HepG2 (cell line): ENCODE results near the gene PXK. TPM values are rescaled to one million over a fixed set of nuclear protein-coding genes. Genes with fewer than 3 reads are reported as not detected.

ENCODE experiments used
- AKAP8 ChIP-seq: sonication (generic); formaldehyde crosslinking; IDR thresholded peaks from 2 replicates; pipeline ENCODE4 v1.5.1; 2020; ENCODE audit warnings: mild to moderate bottlenecking, missing genetic modification reagents
- AKNA ChIP-seq: sonication (generic); formaldehyde crosslinking; IDR thresholded peaks from 2 replicates; pipeline ENCODE4 v1.4.0; 2020; ENCODE audit warnings: missing genetic modification reagents, borderline replicate concordance
- CREM ChIP-seq, 2 experiments: sonication (generic) in 1 of 2; formaldehyde crosslinking in 1 of 2; IDR thresholded peaks; 2 replicates each; pipeline versions ENCODE4 v1.4.0 to v1.6.1; 2016 to 2020; ENCODE audit warnings: antibody characterized with exemption in 1 of 2, mild to moderate bottlenecking in 1 of 2, missing genetic modification reagents in 1 of 2
- ETV6 ChIP-seq: sonication (generic); formaldehyde crosslinking; conservative IDR thresholded peaks from 2 replicates; pipeline ENCODE4 v1.4.0; 2020; ENCODE audit warnings: missing genetic modification reagents
- NAIF1 ChIP-seq: sonication (generic); formaldehyde crosslinking; IDR thresholded peaks from 2 replicates; pipeline ENCODE4 v1.5.0; 2020; ENCODE audit warnings: mild to moderate bottlenecking, missing genetic modification reagents, borderline replicate concordance
- TFE3 ChIP-seq: IDR thresholded peaks from 2 replicates; pipeline ENCODE4 v1.6.1; 2016
- ZBTB20 ChIP-seq: sonication (generic); formaldehyde crosslinking; IDR thresholded peaks from 2 replicates; pipeline ENCODE4 v1.8.1; 2023; ENCODE audit warnings: missing genetic modification reagents, low read depth, mild to moderate bottlenecking, borderline replicate concordance
- ZKSCAN1 ChIP-seq: fragments of 150-350 bp; IDR thresholded peaks from 2 replicates; pipeline ENCODE4 v1.6.1; 2014; ENCODE audit warnings: low read length
- ZNF253 ChIP-seq: sonication (generic); formaldehyde crosslinking; IDR thresholded peaks from 2 replicates; pipeline ENCODE4 v1.8.0; 2022; ENCODE audit warnings: mild to moderate bottlenecking, missing genetic modification reagents, borderline replicate concordance
- ZNF557 ChIP-seq: sonication (generic); formaldehyde crosslinking; IDR thresholded peaks from 2 replicates; pipeline ENCODE4 v1.4.0; 2020; ENCODE audit warnings: missing genetic modification reagents
- ZNF564 ChIP-seq: sonication (generic); formaldehyde crosslinking; IDR thresholded peaks from 2 replicates; pipeline ENCODE4 v1.8.1; 2023; ENCODE audit warnings: mild to moderate bottlenecking, missing genetic modification reagents
- ZNF569 ChIP-seq: sonication (generic); formaldehyde crosslinking; IDR thresholded peaks from 2 replicates; pipeline ENCODE4 v1.5.0; 2020; ENCODE audit warnings: mild to moderate bottlenecking, missing genetic modification reagents, moderate library complexity, borderline replicate concordance
- ZZZ3 ChIP-seq: sonication (generic); formaldehyde crosslinking; IDR thresholded peaks from 2 replicates; pipeline ENCODE4 v1.4.0; 2020; ENCODE audit warnings: missing genetic modification reagents, mild to moderate bottlenecking, borderline replicate concordance
- polyA plus RNA-seq, 8 experiments: library from polyadenylated mRNA; depleted of rRNA in 3 of 8; stranded (reverse) in 7 of 8; unstranded in 1 of 8; fragments of >200 nt; fragmentation: Illumina TruSeq in 4 of 8; extraction: Trizol in 4 of 8; gene quantifications; 2 replicates each; pipeline versions ENCODE4 v1.2.1 to v1.2.3, GENCODE V29; 2011 to 2016; ENCODE audit warnings: low read depth in 4 of 8, missing spikeins in 1 of 8, mixed read lengths in 1 of 8; ENCODE audit not compliant: insufficient read depth in 1 of 8
- total RNA-seq, 5 experiments: library from RNA; depleted of rRNA; stranded (reverse); fragments of >200 nt; fragmentation: Illumina TruSeq; extraction: Trizol; gene quantifications; 2 replicates each; pipeline ENCODE4 v1.2.3, GENCODE V29; 2016; ENCODE audit warnings: low read depth in 1 of 5
- TF ChIP-seq, protein P1 (sequence below), 2 experiments: fragments of 450-650 bp in 1 of 2; sonication (generic) in 1 of 2; formaldehyde crosslinking; IDR thresholded peaks; 2 replicates each; pipeline versions ENCODE4 v1.5.0 to v1.8.0; 2020 to 2022; ENCODE audit warnings: mild to moderate bottlenecking in 1 of 2, missing genetic modification reagents in 1 of 2
- TF ChIP-seq, protein P2 (sequence below): IDR thresholded peaks from 2 replicates; pipeline ENCODE4 v1.6.1; 2012; ENCODE audit warnings: low read length, improper control_type of control experiment

Gene PXK
- total and polyA plus RNA-seq, 2 of the 13 experiments (the other 11 are each of a cell fraction or from before 2014, with no cell fraction given), result 6.4 to 18.6 TPM

DNA sequence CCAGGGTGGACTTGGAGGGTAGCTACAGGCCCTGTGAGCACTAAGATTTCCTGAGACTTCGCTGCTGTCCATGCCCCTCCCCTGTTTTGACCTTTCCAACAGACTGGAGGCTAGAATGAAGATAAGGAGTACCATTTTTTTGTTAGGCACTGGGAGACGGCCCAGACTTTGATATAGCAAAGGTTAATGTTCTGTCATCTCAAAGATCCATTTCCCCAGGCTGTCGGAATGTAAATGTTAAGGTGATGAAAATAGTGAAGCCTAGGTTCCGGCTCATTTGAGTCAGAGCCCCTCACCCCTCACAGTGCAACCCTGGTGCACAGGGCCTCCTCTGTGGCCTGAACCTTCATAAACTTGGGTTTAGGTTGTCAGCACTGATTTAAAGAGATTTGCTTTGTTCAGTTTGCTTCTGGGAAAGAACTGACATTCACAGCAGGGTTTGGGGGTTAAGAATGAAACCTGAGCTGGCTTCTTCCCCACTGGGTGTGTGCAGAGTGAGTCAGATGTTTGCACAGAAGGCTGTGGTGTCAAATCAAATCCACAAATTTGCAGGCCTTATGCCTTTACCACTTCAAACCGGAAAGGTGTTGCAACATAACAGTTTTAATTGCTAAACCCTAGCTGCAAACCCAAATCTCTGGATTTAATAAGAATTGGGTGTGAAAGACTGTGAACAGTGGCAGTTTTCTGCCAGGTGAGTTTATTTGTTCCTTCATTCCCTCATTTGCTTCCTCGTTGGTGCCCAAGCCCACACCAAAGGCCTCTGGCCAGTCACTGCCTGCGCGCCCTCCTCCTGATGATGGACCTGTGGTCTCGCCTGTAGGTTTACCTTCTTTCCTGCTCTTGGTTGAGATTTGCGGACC lies 138.6 kb downstream of the PXK start (continued):
- TF ChIP-seq AKNA, result no peak
- TF ChIP-seq AKAP8 (CRISPR knock-in tag), result peak; percentile 43; the same call in 1 of the 2 replicates
- peak; percentile 30; the same call in 1 of the 2 replicates for TF ChIP-seq ETV6
- no peak for TF ChIP-seq TFE3
- no peak for TF ChIP-seq ZKSCAN1
- no peak for TF ChIP-seq ZNF564 (CRISPR knock-in tag)
- TF ChIP-seq, protein P1, sequence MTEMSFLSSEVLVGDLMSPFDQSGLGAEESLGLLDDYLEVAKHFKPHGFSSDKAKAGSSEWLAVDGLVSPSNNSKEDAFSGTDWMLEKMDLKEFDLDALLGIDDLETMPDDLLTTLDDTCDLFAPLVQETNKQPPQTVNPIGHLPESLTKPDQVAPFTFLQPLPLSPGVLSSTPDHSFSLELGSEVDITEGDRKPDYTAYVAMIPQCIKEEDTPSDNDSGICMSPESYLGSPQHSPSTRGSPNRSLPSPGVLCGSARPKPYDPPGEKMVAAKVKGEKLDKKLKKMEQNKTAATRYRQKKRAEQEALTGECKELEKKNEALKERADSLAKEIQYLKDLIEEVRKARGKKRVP (CRISPR knock-in tag; IDR thresholded peaks at IDR 0.05), result peak in 1 of 2 experiments; percentile 86; a peak in 2 of 4 replicates
- TF ChIP-seq CREM (IDR thresholded peaks at IDR 0.05), result peak; percentile 89
- no peak for TF ChIP-seq CREM (CRISPR knock-in tag; IDR thresholded peaks at IDR 0.05)
- TF ChIP-seq ZNF557, result peak; percentile 62; the same call in 1 of the 2 replicates
- peak; percentile 91; the same call in 1 of the 2 replicates for TF ChIP-seq ZBTB20 (CRISPR knock-in tag)
- no peak for TF ChIP-seq ZNF569 (CRISPR knock-in tag)
- TF ChIP-seq NAIF1 (CRISPR knock-in tag), result no peak
- TF ChIP-seq ZNF253 (CRISPR knock-in tag), result no peak
- TF ChIP-seq, protein P2, sequence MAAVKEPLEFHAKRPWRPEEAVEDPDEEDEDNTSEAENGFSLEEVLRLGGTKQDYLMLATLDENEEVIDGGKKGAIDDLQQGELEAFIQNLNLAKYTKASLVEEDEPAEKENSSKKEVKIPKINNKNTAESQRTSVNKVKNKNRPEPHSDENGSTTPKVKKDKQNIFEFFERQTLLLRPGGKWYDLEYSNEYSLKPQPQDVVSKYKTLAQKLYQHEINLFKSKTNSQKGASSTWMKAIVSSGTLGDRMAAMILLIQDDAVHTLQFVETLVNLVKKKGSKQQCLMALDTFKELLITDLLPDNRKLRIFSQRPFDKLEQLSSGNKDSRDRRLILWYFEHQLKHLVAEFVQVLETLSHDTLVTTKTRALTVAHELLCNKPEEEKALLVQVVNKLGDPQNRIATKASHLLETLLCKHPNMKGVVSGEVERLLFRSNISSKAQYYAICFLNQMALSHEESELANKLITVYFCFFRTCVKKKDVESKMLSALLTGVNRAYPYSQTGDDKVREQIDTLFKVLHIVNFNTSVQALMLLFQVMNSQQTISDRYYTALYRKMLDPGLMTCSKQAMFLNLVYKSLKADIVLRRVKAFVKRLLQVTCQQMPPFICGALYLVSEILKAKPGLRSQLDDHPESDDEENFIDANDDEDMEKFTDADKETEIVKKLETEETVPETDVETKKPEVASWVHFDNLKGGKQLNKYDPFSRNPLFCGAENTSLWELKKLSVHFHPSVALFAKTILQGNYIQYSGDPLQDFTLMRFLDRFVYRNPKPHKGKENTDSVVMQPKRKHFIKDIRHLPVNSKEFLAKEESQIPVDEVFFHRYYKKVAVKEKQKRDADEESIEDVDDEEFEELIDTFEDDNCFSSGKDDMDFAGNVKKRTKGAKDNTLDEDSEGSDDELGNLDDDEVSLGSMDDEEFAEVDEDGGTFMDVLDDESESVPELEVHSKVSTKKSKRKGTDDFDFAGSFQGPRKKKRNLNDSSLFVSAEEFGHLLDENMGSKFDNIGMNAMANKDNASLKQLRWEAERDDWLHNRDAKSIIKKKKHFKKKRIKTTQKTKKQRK, result no peak
- no peak for TF ChIP-seq ZZZ3 (CRISPR knock-in tag)
